OCI-LY3 (cell line): ENCODE data around the gene CDHR3.
A peak's percentile ranks its signal among the peaks of the same experiment; 100 is the strongest.

Source experiments
- H2AFZ ChIP-seq: fragments of 200-600, 300-600 bp; shearing (Covaris generic); 2 replicates; pipeline ENCODE4 v1.6.0; 2014; ENCODE audit warnings: antibody characterized with exemption, low read depth, low read length
- H3K27ac ChIP-seq: fragments of 200-600, 300-600 bp; sonication (generic); 2 replicates; pipeline ENCODE4 v1.5.1; 2014; ENCODE audit warnings: mild to moderate bottlenecking, low read length, moderate library complexity, mixed read lengths
- H3K27me3 ChIP-seq: fragments of 200-600, 300-600 bp; sonication (generic); 2 replicates; pipeline ENCODE4 v1.6.1; 2014; ENCODE audit warnings: low read depth, low read length, mixed read lengths
- H3K36me3 ChIP-seq: fragments of 200-600, 300-600 bp; sonication (generic); replicated peaks from 2 replicates; pipeline ENCODE3; 2014; ENCODE audit warnings: low read depth, low read length, mixed read lengths
- H3K4me1 ChIP-seq: fragments of 300-600, 200-600 bp; sonication (generic); 2 replicates; pipeline ENCODE4 v1.6.1; 2014; ENCODE audit warnings: low read length, mixed read lengths
- H3K4me2 ChIP-seq: fragments of 200-600, 300-600 bp; sonication (generic); 2 replicates; pipeline ENCODE4 v1.6.1; 2014; ENCODE audit warnings: low read length, mixed read lengths
- H3K4me3 ChIP-seq: fragments of 300-600, 200-600 bp; sonication (generic); 2 replicates; pipeline ENCODE4 v1.5.1; 2014; ENCODE audit warnings: antibody characterized with exemption, mild to moderate bottlenecking, low read length, moderate library complexity
- H3K79me2 ChIP-seq: fragments of 300-600, 200-600 bp; shearing (Covaris generic); 2 replicates; pipeline ENCODE4 v1.6.1; 2014; ENCODE audit warnings: mild to moderate bottlenecking, low read length, mixed read lengths
- H3K9ac ChIP-seq: fragments of 300-600, 200-600 bp; shearing (Covaris generic); 2 replicates; pipeline ENCODE4 v1.6.0; 2014; ENCODE audit warnings: mild to moderate bottlenecking, low read length, moderate library complexity
- H3K9me3 ChIP-seq: fragments of 200-600, 300-600 bp; shearing (Covaris generic); 2 replicates; pipeline ENCODE4 v1.6.1; 2014; ENCODE audit warnings: low read length, mixed read lengths; ENCODE audit not compliant: insufficient read depth
- H4K20me1 ChIP-seq: fragments of 200-600, 300-600 bp; sonication (generic); 2 replicates; pipeline ENCODE4 v1.6.1; 2016; ENCODE audit warnings: low read length, mixed read lengths; ENCODE audit not compliant: insufficient read depth
- EZH2phosphoT487 ChIP-seq: fragments of 200-600 bp; shearing (Covaris generic); IDR thresholded peaks from 2 replicates; pipeline ENCODE4 v1.6.1; 2018; ENCODE audit warnings: antibody characterized with exemption, mixed run types, low read depth
- TF ChIP-seq, protein P1 (sequence below): fragments of 200-600, 300-600 bp; sonication (generic); IDR thresholded peaks from 2 replicates; pipeline ENCODE4 v1.5.1; 2014; ENCODE audit warnings: antibody characterized with exemption, low read length, low read depth

CDHR3 gene

DNA sequence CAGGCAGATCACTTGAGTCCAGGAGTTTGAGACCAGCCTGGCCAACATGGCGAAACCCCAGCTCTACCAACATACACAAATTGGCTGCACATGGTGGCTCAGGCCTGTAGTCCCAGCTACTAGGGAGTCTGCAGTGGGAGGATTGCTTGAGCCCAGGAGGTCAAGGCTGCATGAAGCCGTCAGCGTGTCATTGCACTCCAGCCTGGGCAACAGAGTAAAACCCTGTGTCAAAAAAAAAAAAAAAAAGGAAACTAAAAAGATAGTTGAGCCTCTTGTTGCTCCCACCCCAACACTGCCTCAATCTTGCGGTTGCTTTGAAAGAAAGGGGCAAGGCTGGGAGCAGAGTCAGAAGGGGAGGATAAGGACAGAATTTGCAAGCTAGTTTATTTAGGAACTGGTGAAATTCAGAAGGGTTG lies 79.1 kb downstream of the CDHR3 start:
- Histone ChIP-seq H3K4me3 (peak overlapping the region; percentile 64; the same call in 1 of the 2 replicates), H2AFZ (peak overlapping the region; percentile 77; the same call in 1 of the 2 replicates), H3K4me2 (peak overlapping the region; percentile 89), H4K20me1 (no peaks in the 10 kb centered on the region), H3K27me3 (peaks cover 34% of the 10 kb centered on the region), H3K79me2 (no peaks in the 10 kb centered on the region), H3K9me3 (no peaks in the 10 kb centered on the region), H3K36me3 (no peaks in the 10 kb centered on the region), H3K4me1 (peaks cover 4% of the 10 kb centered on the region; the same call in 1 of the 2 replicates), H3K9ac (no peak overlapping the region), H3K27ac (no peak overlapping the region)
- TF ChIP-seq EZH2phosphoT487 = no peak
- TF ChIP-seq, protein P1, sequence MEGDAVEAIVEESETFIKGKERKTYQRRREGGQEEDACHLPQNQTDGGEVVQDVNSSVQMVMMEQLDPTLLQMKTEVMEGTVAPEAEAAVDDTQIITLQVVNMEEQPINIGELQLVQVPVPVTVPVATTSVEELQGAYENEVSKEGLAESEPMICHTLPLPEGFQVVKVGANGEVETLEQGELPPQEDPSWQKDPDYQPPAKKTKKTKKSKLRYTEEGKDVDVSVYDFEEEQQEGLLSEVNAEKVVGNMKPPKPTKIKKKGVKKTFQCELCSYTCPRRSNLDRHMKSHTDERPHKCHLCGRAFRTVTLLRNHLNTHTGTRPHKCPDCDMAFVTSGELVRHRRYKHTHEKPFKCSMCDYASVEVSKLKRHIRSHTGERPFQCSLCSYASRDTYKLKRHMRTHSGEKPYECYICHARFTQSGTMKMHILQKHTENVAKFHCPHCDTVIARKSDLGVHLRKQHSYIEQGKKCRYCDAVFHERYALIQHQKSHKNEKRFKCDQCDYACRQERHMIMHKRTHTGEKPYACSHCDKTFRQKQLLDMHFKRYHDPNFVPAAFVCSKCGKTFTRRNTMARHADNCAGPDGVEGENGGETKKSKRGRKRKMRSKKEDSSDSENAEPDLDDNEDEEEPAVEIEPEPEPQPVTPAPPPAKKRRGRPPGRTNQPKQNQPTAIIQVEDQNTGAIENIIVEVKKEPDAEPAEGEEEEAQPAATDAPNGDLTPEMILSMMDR = no peak

DNA sequence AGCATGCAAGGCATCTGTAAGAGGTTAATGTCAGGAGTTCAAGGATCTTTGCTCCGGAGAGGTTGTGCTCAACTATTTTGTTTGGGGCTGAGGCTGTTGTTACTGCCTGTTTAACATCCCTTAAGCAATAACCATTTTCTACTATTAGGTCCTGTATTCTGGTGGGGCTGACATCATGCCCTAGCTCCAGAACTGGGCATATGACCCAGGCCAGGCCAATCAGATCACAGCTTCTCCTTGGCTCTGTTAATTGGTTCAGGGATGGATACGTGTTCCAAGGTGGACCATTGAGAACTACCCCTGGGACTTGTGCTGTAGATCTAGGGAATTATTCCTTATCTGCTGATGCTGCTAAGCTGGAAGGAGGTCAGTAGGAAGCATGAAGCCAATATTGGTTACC lies 82.1 kb downstream of the CDHR3 start:
- TF ChIP-seq, protein P1 = no peak
- no peak for TF ChIP-seq EZH2phosphoT487

DNA sequence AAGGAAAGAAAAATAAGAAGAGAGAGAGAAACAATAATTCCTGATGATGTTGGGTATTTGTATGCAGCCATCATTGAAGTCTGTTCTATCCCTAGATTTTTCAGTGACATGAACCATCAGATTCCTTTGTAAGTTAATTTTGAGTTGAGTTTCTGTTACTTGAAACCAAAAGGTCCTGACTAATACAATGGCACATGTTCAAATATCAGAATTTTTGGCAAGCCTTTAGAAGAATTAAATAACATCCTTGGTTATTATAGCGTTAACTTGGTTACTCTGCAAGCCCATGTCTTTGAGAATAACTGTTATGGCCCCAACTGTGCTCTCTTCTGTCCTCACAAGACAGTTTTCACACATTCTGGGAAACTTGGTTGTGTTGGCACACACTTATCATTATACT lies 82.5 kb downstream of the CDHR3 start:
- no peak for TF ChIP-seq EZH2phosphoT487
- TF ChIP-seq, protein P1 = no peak
- Histone ChIP-seq H2AFZ (no peak overlapping the region), H3K36me3 (no peaks in the 10 kb centered on the region), H3K4me2 (no peak overlapping the region), H3K9ac (no peak overlapping the region), H3K9me3 (no peaks in the 10 kb centered on the region), H3K27ac (no peak overlapping the region), H3K27me3 (peaks cover 38% of the 10 kb centered on the region), H3K4me1 (peaks cover 11% of the 10 kb centered on the region), H3K79me2 (no peaks in the 10 kb centered on the region), H3K4me3 (no peak overlapping the region), H4K20me1 (no peaks in the 10 kb centered on the region)

More for the DNA sequence above, 82.1 kb downstream of the CDHR3 start:
- Histone ChIP-seq H3K27me3 (peaks cover 38% of the 10 kb centered on the region), H3K4me2 (no peak overlapping the region), H3K9ac (no peak overlapping the region), H4K20me1 (no peaks in the 10 kb centered on the region), H3K9me3 (no peaks in the 10 kb centered on the region), H3K36me3 (no peaks in the 10 kb centered on the region), H3K79me2 (no peaks in the 10 kb centered on the region), H3K27ac (no peak overlapping the region), H2AFZ (no peak overlapping the region), H3K4me3 (no peak overlapping the region), H3K4me1 (peaks cover 11% of the 10 kb centered on the region)

DNA sequence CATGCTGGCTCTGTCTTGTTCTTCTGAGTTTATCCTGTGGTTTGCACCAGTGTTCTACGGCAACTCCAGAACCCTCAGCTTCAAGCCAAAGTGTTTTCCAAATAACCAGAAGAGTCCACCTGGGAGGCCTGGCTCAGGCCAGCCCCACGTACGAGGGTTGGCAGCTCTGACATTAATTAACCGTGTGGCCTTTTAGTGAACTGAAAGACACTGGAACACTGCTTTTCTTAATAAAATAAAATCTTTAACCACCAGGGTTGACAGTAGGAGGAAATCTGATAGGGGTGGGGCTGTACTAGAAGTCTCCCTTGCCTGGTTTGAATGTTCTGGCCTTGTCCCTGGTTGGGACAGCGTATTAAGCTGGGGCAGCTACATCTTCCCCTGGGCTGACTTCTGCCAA lies 84.1 kb downstream of the CDHR3 start:
- Histone ChIP-seq H3K27me3 (peaks cover 42% of the 10 kb centered on the region), H3K79me2 (no peaks in the 10 kb centered on the region), H2AFZ (no peak overlapping the region), H3K9ac (no peak overlapping the region), H4K20me1 (no peaks in the 10 kb centered on the region), H3K36me3 (no peaks in the 10 kb centered on the region), H3K4me3 (no peak overlapping the region), H3K27ac (no peak overlapping the region), H3K4me1 (peaks cover 11% of the 10 kb centered on the region), H3K4me2 (no peak overlapping the region), H3K9me3 (no peaks in the 10 kb centered on the region)
- TF ChIP-seq EZH2phosphoT487 = no peak
- TF ChIP-seq, protein P1 = no peak
